HG02588 (cell line): ENCODE measurements around the gene NONO.
"Not testable (repeated sequence)": the region's sequence is repeated elsewhere in the genome, so short reads cannot be mapped to it uniquely, and the experiment has no call there.

Experiments
- ATAC-seq: cut with Tn5 transposase; IDR thresholded peaks from one replicate; pipeline ENCODE4 v1.9.1; 2021; ENCODE audit warnings: mild to moderate bottlenecking, moderate library complexity; ENCODE audit not compliant: unreplicated experiment

NONO gene

DNA sequence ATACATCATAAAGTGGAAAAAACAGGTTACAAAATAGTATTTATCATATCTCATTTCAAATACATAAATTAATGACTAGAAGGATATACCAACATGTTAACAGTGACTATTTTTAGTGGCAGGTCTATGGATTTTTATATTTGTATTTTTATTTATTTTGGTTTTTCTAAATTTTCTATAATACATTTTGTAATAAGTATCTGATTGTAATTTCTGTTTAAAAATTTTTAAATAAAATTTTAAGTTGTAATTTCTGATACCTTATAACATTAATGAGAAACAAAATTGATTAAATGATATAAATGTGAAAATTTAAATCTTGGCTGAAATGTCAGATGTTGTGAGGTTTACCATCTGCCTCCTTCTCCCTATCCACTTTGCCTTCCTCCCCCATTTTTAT lies 2.5 kb downstream of the NONO start:
- ATAC-seq = no peak

- no peak for ATAC-seq
These were observed 7.9 kb downstream of the NONO start for GRCh38 chrX:71291381-71291780.

- ATAC-seq = no peak
These were observed 9.4 kb downstream of the NONO start for GRCh38 chrX:71292669-71293365.

- no peak for ATAC-seq
These were observed 13.4 kb downstream of the NONO start for GRCh38 chrX:71296806-71297205.

DNA sequence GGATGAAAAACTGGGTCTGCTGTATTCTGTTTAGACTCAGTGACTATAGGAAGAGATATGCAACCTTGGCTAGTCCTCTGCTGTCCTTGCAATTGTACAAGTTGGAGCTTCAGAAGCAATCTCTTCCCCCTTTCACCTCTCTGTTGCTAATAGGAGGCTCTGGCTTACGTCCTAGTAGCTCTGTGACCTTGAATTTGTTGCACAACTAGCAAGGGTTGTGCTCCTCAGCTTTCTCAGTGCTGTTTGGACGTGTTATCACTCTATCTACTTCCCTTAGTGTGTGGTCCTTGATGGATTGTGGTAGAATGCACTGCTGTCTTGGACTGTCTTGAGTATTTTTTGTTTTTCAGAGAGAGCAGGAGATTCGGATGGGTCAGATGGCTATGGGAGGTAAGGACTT lies 14.7 kb downstream of the NONO start:
- no peak for ATAC-seq

- not testable (repeated sequence) for ATAC-seq
These were observed 16.6 kb downstream of the NONO start for GRCh38 chrX:71300064-71300463.

GRCh38 chrX:71300495-71300894 lies 17.1 kb downstream of the NONO start:
- not testable (repeated sequence) for ATAC-seq

GRCh38 chrX:71301195-71301924 lies 17.9 kb downstream of the NONO start, which contains the start of gene ITGB1BP2:
Gene ITGB1BP2, plus strand, starts transcription at chrX:71301750. Its CDS starts 57 bp downstream, at chrX:71301807.
- no peak for ATAC-seq

GRCh38 chrX:71302461-71303213 lies 19.2 kb downstream of the NONO start:
- no peak for ATAC-seq

GRCh38 chrX:71304561-71304960 lies 21.1 kb downstream of the NONO start:
- no peak for ATAC-seq

DNA sequence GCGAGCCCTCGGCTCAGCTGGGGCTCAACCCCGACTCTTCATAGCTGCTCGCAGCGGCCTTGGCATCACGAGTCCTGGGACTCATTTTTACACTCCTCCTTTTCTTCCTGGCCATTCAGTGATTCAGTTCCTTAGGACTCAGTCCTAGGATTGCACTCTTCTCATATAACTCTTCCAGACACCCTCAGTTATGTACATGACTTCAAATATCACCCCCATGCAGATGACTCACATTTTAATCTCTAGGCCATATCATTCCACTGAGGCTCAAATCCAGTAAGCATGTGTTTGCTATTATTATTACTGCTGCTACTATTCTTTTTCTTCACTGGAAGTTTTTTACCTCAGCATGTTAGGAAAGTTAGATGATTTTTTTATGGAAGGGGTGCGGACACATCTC lies 32.5 kb downstream of the NONO start:
- ATAC-seq = no peak

DNA sequence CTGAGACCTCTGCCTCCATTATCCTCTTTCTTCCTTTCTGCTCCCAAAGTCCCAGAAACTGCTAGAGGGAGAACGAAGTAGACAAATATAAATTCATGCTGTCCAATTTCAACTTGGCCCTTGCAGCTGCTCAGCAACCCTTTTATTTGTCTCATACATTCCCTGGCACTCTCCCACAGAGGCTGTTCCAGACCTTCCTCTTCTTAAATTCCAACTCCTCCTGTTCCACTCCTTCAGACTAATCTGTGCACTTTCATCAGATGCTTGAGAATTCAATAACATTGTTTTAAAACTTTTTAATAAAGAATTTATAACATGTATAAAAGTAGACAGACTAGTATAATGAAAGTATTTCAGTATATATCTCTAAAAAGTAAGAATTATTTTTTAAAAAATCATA lies 33.5 kb downstream of the NONO start:
- not testable (repeated sequence) for ATAC-seq

- no peak for ATAC-seq
These were observed 36.7 kb downstream of the NONO start for GRCh38 chrX:71320126-71320525.

DNA sequence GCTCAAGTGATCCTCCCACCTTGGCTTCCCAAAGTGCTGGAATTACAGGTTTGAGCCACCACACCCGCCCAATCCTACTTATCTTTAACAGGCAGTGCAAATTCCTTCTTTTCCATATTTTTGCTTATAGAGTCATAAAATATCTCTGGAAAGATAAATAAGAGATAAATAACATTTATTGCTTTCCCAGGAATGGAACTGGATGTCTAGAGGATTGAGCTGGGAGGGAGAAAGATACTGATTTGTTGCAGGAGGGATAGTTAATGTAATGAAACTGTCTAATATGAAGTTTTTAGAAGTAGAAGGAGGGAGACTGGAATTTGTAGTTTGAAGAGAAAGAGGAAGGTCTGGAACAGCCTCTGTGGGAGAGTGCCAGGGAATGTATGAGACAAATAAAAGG lies 38.3 kb downstream of the NONO start:
- no peak for ATAC-seq

DNA sequence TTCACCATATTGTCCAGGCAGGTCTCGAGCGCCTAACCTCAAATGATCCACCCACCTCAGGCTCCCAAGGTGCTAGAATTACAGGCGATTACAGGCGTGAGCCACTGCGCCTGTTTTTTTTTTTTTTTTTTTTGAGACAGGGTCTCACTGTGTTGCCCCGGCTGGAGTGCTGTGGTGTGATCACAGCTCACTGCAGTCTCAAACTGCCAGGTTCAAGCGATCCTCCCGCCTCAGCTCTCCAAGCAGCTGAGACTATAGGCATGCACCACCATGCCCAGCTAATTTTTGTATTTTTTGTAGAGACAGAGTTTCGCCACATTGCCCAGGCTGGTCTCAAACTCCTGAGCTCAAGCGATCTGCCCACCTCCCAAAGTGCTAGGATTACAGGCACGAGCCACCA lies 41.0 kb downstream of the NONO start:
- ATAC-seq = not testable (repeated sequence)

DNA sequence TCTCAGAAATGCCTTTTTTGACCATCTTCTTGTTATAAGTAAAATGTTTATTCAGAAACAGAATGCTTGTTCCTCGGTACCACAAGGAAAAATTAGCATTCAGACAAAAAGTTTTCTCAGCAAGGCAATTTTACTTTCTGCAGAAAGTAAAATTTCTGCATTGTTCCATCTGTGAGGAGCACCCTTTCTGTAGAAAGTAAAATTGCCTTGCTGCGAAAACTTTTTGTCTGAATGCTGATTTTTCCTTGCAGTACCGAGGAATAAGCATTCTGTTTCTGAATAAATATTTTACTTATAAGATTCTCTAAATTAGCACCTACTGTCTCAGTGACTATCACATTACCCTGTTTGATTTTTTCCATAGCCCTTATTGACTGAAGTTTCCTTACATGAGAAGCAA lies 43.0 kb downstream of the NONO start:
- no peak for ATAC-seq

- ATAC-seq = not testable (repeated sequence)
These were observed 65.8 kb downstream of the NONO start for GRCh38 chrX:71349151-71349665.

- ATAC-seq = not testable (repeated sequence)
These were observed 66.4 kb downstream of the NONO start for GRCh38 chrX:71349867-71350266.
